HG02852 (cell line): ENCODE results near the gene GPR160.

Source experiments
- ATAC-seq: cut with Tn5 transposase; IDR thresholded peaks from one replicate; pipeline ENCODE4 v1.9.1; 2021; ENCODE audit warnings: mild to moderate bottlenecking, moderate library complexity; ENCODE audit not compliant: unreplicated experiment

Gene GPR160

GRCh38 chr3:170063691-170064090 lies 25.9 kb downstream of the GPR160 start:
- ATAC-seq, result no peak

GRCh38 chr3:170064108-170064507 lies 26.3 kb downstream of the GPR160 start:
- ATAC-seq, result no peak

- ATAC-seq, result no peak
Measured at GRCh38 chr3:170075441-170076091, 37.8 kb downstream of the GPR160 start.

- no peak for ATAC-seq
Measured at GRCh38 chr3:170076715-170077238, 39.0 kb downstream of the GPR160 start.

- no peak for ATAC-seq
Measured at GRCh38 chr3:170077361-170077760, 39.6 kb downstream of the GPR160 start.

- ATAC-seq, result no peak
Measured at GRCh38 chr3:170078620-170079281, 41.0 kb downstream of the GPR160 start.

GRCh38 chr3:170079536-170080165 lies 41.9 kb downstream of the GPR160 start:
- no peak for ATAC-seq

- ATAC-seq, result no peak
Measured at GRCh38 chr3:170080605-170081004, 42.8 kb downstream of the GPR160 start.

GRCh38 chr3:170081079-170081741 lies 43.4 kb downstream of the GPR160 start:
- ATAC-seq, result no peak

GRCh38 chr3:170083343-170083742 lies 45.5 kb downstream of the GPR160 start:
- no peak for ATAC-seq

GRCh38 chr3:170085396-170085795 lies 47.6 kb downstream of the GPR160 start:
- ATAC-seq, result no peak

GRCh38 chr3:170089862-170090600 lies 52.2 kb downstream of the GPR160 start:
- no peak for ATAC-seq

GRCh38 chr3:170090601-170090981 lies 52.8 kb downstream of the GPR160 start:
- no peak for ATAC-seq

- no peak for ATAC-seq
Measured at GRCh38 chr3:170092907-170093306, 55.1 kb downstream of the GPR160 start.

- ATAC-seq, result no peak
Measured at GRCh38 chr3:170095771-170096170, 58.0 kb downstream of the GPR160 start.

- ATAC-seq, result no peak
Measured at GRCh38 chr3:170096342-170096741, 58.5 kb downstream of the GPR160 start.

- ATAC-seq, result no peak
Measured at GRCh38 chr3:170098753-170099152, 61.0 kb downstream of the GPR160 start.

- ATAC-seq, result no peak
Measured at GRCh38 chr3:170100944-170101343, 63.1 kb downstream of the GPR160 start.

- no peak for ATAC-seq
Measured at GRCh38 chr3:170102431-170102830, 64.6 kb downstream of the GPR160 start.

- ATAC-seq, result no peak
Measured at GRCh38 chr3:170107941-170108340, 70.1 kb downstream of the GPR160 start.

GRCh38 chr3:170108955-170109354 lies 71.2 kb downstream of the GPR160 start:
- ATAC-seq, result no peak
